ENCODE results near the gene NEU2. TPM values are rescaled to one million over a fixed set of nuclear protein-coding genes. Genes with fewer than 3 reads are reported as not detected.

Gene NEU2
- total RNA-seq, 1 experiment from 2014 or later = not detected

DNA sequence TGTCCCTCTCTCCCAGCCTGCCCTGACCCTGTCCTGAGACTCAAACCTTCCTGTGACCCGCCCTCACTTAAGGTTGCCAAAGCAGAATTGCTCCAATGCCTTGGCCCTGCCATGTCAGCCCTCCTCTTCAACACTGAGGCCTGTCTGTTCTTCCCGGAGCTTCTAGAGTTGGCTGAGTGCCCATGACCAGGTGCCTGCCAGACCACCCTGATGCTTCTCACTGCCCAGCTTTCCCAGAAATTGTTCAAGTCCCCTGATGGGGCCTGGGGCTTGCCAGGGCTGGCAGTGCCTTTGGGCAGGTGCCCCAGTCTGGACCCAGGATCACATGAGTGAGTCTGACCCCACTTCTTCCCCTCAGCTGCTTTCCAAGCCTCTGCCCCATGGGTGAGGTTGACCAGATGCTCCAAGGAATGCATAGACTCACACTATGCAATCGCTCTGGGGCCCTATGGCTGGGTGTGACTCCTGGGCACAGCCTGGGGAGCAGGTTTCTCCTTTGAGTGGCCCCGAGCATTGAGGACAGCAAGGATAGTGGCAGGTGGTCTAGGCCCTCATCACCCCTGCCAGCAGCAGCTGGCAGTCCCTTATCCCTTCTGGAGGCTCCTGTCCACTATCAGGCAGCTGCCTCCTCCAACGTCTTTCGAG lies 24.6 kb downstream of the NEU2 start:
- Mint-ChIP-seq H3K27me3 (ENCODE audit: low read depth) (peaks cover 23% of the 10 kb centered on the region), H3K36me3 (ENCODE audit: insufficient read depth in 1 of 3, low read depth in 3 of 3) (no peaks in the 10 kb centered on the region), H3K4me1 (peaks cover 23 to 28% of the 10 kb centered on the region in 2 experiments), H3K9me3 (no peaks in the 10 kb centered on the region; a peak in 1 of 5 replicates), H3K27ac (no peak overlapping the region; a peak in 1 of 7 replicates), H3K4me3 (no peak overlapping the region)
- H3K4me1 ChIP-seq (ENCODE audit: insufficient read depth, low read length) = no peaks in the 10 kb centered on the region
- no peaks in the 10 kb centered on the region for H3K27me3 ChIP-seq (ENCODE audit: insufficient read depth, low read length)
- H4K91ac ChIP-seq (ENCODE audit: insufficient read length, low read depth, low read length) = no peak overlapping the region
- no peak overlapping the region for H3K4me2 ChIP-seq (ENCODE audit: insufficient read depth, insufficient read length, low read length)
- H2AFZ ChIP-seq (ENCODE audit: low read length) = no peak overlapping the region
- no peak overlapping the region for H2BK12ac ChIP-seq (ENCODE audit: insufficient read length, low read depth, low read length)
- no peak overlapping the region for H2BK15ac ChIP-seq (ENCODE audit: low read depth, low read length)
- no CpG with 5 or more reads among the region's 6 CpGs for WGBS (ENCODE audit: extremely low coverage, insufficient read length, low lambda C conversion rate)
- H4K5ac ChIP-seq (ENCODE audit: insufficient read length, low read depth, low read length) = no peak overlapping the region
- H2BK20ac ChIP-seq (ENCODE audit: low read depth, low read length, poor library complexity, severe bottlenecking) = no peak overlapping the region
- H3K9me3 ChIP-seq (ENCODE audit: control insufficient read depth, low read depth, low read length) = no peaks in the 10 kb centered on the region
- H4K8ac ChIP-seq (replicated peaks; ENCODE audit: insufficient read length, low read depth, low read length) = no peak overlapping the region
- H3K79me2 ChIP-seq (ENCODE audit: insufficient read depth, low read length) = no peaks in the 10 kb centered on the region
- no peak overlapping the region for H3K23ac ChIP-seq (ENCODE audit: insufficient read length, low read depth, low read length)
- no peak overlapping the region for H3K9ac ChIP-seq (ENCODE audit: extremely low read depth, insufficient read length, low read length)
- H2AK5ac ChIP-seq (ENCODE audit: insufficient read length, low read length) = no peak overlapping the region
- H3K56ac ChIP-seq (ENCODE audit: insufficient read length, low read depth, low read length) = no peak overlapping the region
- no peak overlapping the region for H2BK5ac ChIP-seq (ENCODE audit: insufficient read length, low read length)
- no peaks in the 10 kb centered on the region for H4K20me1 ChIP-seq (ENCODE audit: control insufficient read depth, insufficient read depth, insufficient read length)
- no peak for TF ChIP-seq CTCF (conservative IDR thresholded peaks at IDR 0.05)
- no peak overlapping the region for H3K18ac ChIP-seq (ENCODE audit: insufficient read length, low read depth, low read length)
- no peak overlapping the region for H3K27ac ChIP-seq (ENCODE audit: insufficient read length, low read depth, low read length)
- no peaks in the 10 kb centered on the region for H3K23me2 ChIP-seq (ENCODE audit: insufficient read length, low read depth, low read length, poor library complexity, severe bottlenecking)
- no peak overlapping the region for H3K4ac ChIP-seq (ENCODE audit: low read depth, low read length)
- no peaks in the 10 kb centered on the region for H3K79me1 ChIP-seq (ENCODE audit: insufficient read depth, low read depth, low read length, poor library complexity, severe bottlenecking)
- no peak overlapping the region for H2BK120ac ChIP-seq (ENCODE audit: low read depth, low read length, poor library complexity, severe bottlenecking)
- H3T11ph ChIP-seq (ENCODE audit: low read length) = no peak overlapping the region
- H3K14ac ChIP-seq (ENCODE audit: insufficient read depth, low read length) = no peak overlapping the region; the same call in 1 of the 2 replicates
- no peak for DNase-seq

Measured in H9 (cell line).